Epithelial cell of esophagus (primary cell): ENCODE results near the gene PFKL.

Experiments used
- DNase-seq: peaks from one replicate; pipeline ENCODE4 v3.0.0; 2010; ENCODE audit warnings: low read depth
- H3K4me3 ChIP-seq: 2 replicates; pipeline ENCODE4 v1.5.1; 2011; ENCODE audit warnings: mild to moderate bottlenecking, low read length, control low read depth
- CTCF ChIP-seq: IDR thresholded peaks from 2 replicates; pipeline ENCODE4 v1.5.1; 2011; ENCODE audit warnings: low read depth, mild to moderate bottlenecking, low read length, control low read depth, inconsistent platforms; ENCODE audit not compliant: insufficient read depth; ENCODE audit errors: missing control alignments

PFKL gene

GRCh38 chr21:44313451-44313850, 13.6 kb downstream of the PFKL start:
- no peak overlapping the region for H3K4me3 ChIP-seq
- no peak for DNase-seq
- no peak for TF ChIP-seq CTCF

GRCh38 chr21:44314128-44314527, 14.3 kb downstream of the PFKL start:
- no peak for TF ChIP-seq CTCF
- no peak for DNase-seq
- H3K4me3 ChIP-seq: no peak overlapping the region

- H3K4me3 ChIP-seq: no peak overlapping the region
- TF ChIP-seq CTCF: no peak
- no peak for DNase-seq
Measured at GRCh38 chr21:44314561-44314960, 14.7 kb downstream of the PFKL start.

- H3K4me3 ChIP-seq: no peak overlapping the region
- no peak for TF ChIP-seq CTCF
- DNase-seq: no peak
Measured at GRCh38 chr21:44315691-44316203, 15.9 kb downstream of the PFKL start.

- no peak for DNase-seq
- no peak overlapping the region for H3K4me3 ChIP-seq
- TF ChIP-seq CTCF: no peak
Measured at GRCh38 chr21:44316277-44316900, 16.5 kb downstream of the PFKL start.

GRCh38 chr21:44317241-44317782, 17.5 kb downstream of the PFKL start:
- no peak overlapping the region for H3K4me3 ChIP-seq
- no peak for TF ChIP-seq CTCF
- no peak for DNase-seq

- TF ChIP-seq CTCF: no peak
- DNase-seq: no peak
- no peak overlapping the region for H3K4me3 ChIP-seq
Measured at GRCh38 chr21:44317871-44318270, 18.0 kb downstream of the PFKL start.
